ENCODE results near the gene TPST2.

DNA sequence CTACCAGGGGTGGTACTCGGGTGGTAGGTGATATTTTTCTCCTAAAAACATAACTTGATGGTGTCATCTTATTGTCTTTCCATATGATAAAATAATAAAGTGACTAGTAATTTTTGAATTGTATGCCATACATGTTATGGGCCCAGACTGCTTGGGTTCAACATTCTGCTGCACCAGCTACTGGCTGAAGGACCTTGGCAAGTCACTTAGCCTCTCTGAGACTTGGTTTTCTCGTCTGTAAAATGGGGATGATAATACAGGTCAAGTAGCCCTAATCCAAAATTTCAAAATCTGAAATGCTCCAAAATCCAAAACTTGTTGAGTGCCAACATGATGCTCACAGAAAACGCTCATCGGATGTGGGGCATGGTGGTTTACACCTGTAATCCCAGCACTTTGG, 42.1 kb downstream of the TPST2 start:
- TF ChIP-seq, protein P1, sequence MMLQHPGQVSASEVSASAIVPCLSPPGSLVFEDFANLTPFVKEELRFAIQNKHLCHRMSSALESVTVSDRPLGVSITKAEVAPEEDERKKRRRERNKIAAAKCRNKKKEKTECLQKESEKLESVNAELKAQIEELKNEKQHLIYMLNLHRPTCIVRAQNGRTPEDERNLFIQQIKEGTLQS (IDR thresholded peaks at IDR 0.05): no peak
- TF ChIP-seq, protein P2, sequence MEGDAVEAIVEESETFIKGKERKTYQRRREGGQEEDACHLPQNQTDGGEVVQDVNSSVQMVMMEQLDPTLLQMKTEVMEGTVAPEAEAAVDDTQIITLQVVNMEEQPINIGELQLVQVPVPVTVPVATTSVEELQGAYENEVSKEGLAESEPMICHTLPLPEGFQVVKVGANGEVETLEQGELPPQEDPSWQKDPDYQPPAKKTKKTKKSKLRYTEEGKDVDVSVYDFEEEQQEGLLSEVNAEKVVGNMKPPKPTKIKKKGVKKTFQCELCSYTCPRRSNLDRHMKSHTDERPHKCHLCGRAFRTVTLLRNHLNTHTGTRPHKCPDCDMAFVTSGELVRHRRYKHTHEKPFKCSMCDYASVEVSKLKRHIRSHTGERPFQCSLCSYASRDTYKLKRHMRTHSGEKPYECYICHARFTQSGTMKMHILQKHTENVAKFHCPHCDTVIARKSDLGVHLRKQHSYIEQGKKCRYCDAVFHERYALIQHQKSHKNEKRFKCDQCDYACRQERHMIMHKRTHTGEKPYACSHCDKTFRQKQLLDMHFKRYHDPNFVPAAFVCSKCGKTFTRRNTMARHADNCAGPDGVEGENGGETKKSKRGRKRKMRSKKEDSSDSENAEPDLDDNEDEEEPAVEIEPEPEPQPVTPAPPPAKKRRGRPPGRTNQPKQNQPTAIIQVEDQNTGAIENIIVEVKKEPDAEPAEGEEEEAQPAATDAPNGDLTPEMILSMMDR (IDR thresholded peaks at IDR 0.05 in 2 of 3, conservative IDR thresholded peaks at IDR 0.05 in 1 of 3; ENCODE audit: borderline replicate concordance in 1 of 3, insufficient read depth in 1 of 3, low read depth in 2 of 3, low read length in 2 of 3): no peak
- TF ChIP-seq, protein P3, sequence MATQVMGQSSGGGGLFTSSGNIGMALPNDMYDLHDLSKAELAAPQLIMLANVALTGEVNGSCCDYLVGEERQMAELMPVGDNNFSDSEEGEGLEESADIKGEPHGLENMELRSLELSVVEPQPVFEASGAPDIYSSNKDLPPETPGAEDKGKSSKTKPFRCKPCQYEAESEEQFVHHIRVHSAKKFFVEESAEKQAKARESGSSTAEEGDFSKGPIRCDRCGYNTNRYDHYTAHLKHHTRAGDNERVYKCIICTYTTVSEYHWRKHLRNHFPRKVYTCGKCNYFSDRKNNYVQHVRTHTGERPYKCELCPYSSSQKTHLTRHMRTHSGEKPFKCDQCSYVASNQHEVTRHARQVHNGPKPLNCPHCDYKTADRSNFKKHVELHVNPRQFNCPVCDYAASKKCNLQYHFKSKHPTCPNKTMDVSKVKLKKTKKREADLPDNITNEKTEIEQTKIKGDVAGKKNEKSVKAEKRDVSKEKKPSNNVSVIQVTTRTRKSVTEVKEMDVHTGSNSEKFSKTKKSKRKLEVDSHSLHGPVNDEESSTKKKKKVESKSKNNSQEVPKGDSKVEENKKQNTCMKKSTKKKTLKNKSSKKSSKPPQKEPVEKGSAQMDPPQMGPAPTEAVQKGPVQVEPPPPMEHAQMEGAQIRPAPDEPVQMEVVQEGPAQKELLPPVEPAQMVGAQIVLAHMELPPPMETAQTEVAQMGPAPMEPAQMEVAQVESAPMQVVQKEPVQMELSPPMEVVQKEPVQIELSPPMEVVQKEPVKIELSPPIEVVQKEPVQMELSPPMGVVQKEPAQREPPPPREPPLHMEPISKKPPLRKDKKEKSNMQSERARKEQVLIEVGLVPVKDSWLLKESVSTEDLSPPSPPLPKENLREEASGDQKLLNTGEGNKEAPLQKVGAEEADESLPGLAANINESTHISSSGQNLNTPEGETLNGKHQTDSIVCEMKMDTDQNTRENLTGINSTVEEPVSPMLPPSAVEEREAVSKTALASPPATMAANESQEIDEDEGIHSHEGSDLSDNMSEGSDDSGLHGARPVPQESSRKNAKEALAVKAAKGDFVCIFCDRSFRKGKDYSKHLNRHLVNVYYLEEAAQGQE (IDR thresholded peaks at IDR 0.05; ENCODE audit: low read depth): no peak
- TF ChIP-seq POLR2AphosphoS5 (IDR thresholded peaks at IDR 0.05; ENCODE audit: low read depth, low read length): no peak
- TF ChIP-seq CEBPB (IDR thresholded peaks at IDR 0.05; ENCODE audit: low read depth): no peak
- TF ChIP-seq YY1 (IDR thresholded peaks at IDR 0.05; ENCODE audit: extremely low read depth, insufficient replicate concordance, low read depth, low read length): no peak
- TF ChIP-seq EZH2 (IDR thresholded peaks at IDR 0.05): no peak
- TF ChIP-seq SP1 (IDR thresholded peaks at IDR 0.05; ENCODE audit: low read depth): no peak

Data from HCT116 (cell line).